Left cardiac atrium (tissue), 4 donors: ENCODE measurements around the gene PTPN4. TPM values are rescaled to one million over a fixed set of nuclear protein-coding genes. Genes with fewer than 3 reads are reported as not detected.

Experiments
- ATAC-seq, 2 donors: fragments of 200-7000 bp; cut with Tn5 transposase; one replicate each; pipeline ENCODE4 v1.9.1; 2020; ENCODE audit warnings: mild to moderate bottlenecking in 2 of 2, moderate library complexity in 2 of 2
- DNase-seq: peaks from one replicate; pipeline ENCODE4 v3.0.0-alpha.2; 2020
- intact Hi-C, 2 donors: fragments of 100-400 bp; cut with DNase I; formaldehyde crosslinking; loops; one replicate each; pipeline versions ENCODE4 v1.14.1 to v1.15.1; 2022 to 2023
- total RNA-seq, 2 donors: library from RNA; stranded (reverse); fragmentation: NEBNext Ultra II Directional; extraction: Animal tissue kit (Norgen Biotek cat#: 25700); gene quantifications; one replicate each; pipeline ENCODE4 v1.2.1, GENCODE V29; 2021
- donor health status: DM: no; HTN: yes; CAD: no.
- donor health status: DM: no; HTN: yes; CAD: no; lungs with severe emphysema.
- donor health status: DM: yes; HTN: yes; CAD: no.
- donor health status: Dilated cardiomyopathy.

PTPN4 gene
- total RNA-seq, 2 donors from 2014 or later = 33.0 TPM

- peak in 1 of 2 donors; percentile 46 for ATAC-seq
- no peak for DNase-seq
- intact Hi-C loops = loop anchor here in 1 of 2 donors (5.0 to 10.0 kb wide), 2 partner anchors 126 to 347 kb away; no protein-coding TSS in a partner anchor
These were observed 68.3 kb downstream of the PTPN4 start for GRCh38 chr2:119827866-119828507.

GRCh38 chr2:119836455-119837142, 76.9 kb downstream of the PTPN4 start:
- DNase-seq (no peak), ATAC-seq (no peak)
- intact Hi-C loops = no loop called here

GRCh38 chr2:119837350-119837749, 77.6 kb downstream of the PTPN4 start:
- no peak for ATAC-seq
- intact Hi-C loops = no loop called here
- DNase-seq = no peak

- no peak for DNase-seq
- intact Hi-C loops = no loop called here
- ATAC-seq = no peak
These were observed 78.0 kb downstream of the PTPN4 start for GRCh38 chr2:119837759-119838158.

GRCh38 chr2:119838179-119838578, 78.5 kb downstream of the PTPN4 start:
- DNase-seq (no peak), ATAC-seq (no peak)
- intact Hi-C loops = no loop called here

- no peak for DNase-seq
- intact Hi-C loops = no loop called here
- no peak for ATAC-seq
These were observed 81.8 kb downstream of the PTPN4 start for GRCh38 chr2:119841550-119841949.

GRCh38 chr2:119846021-119846420, 86.3 kb downstream of the PTPN4 start:
- DNase-seq (no peak), ATAC-seq (no peak)
- intact Hi-C loops = no loop called here

- intact Hi-C loops = no loop called here
- ATAC-seq (peak in 1 of 2 donors; percentile 44), DNase-seq (no peak)
These were observed 90.3 kb downstream of the PTPN4 start for GRCh38 chr2:119849838-119850565.

GRCh38 chr2:119852214-119852613, 92.5 kb downstream of the PTPN4 start:
- ATAC-seq = no peak

GRCh38 chr2:119853777-119854399, 94.2 kb downstream of the PTPN4 start:
- DNase-seq = no peak
- intact Hi-C loops = no loop called here
- no peak for ATAC-seq

More at GRCh38 chr2:119852214-119852613, 92.5 kb downstream of the PTPN4 start:
- DNase-seq = no peak
- intact Hi-C loops = no loop called here

- no peak for ATAC-seq
- no peak for DNase-seq
- intact Hi-C loops = no loop called here
These were observed 96.8 kb downstream of the PTPN4 start for GRCh38 chr2:119856469-119856901.

- ATAC-seq (no peak), DNase-seq (no peak)
- intact Hi-C loops = no loop called here
These were observed 98.0 kb downstream of the PTPN4 start for GRCh38 chr2:119857742-119858141.

- DNase-seq = no peak
- intact Hi-C loops = no loop called here
- no peak for ATAC-seq
These were observed 99.8 kb downstream of the PTPN4 start for GRCh38 chr2:119859528-119859927.

- intact Hi-C loops = no loop called here
- ATAC-seq = peak in 1 of 2 donors; percentile 38
- DNase-seq = no peak
These were observed 101.2 kb downstream of the PTPN4 start for GRCh38 chr2:119860924-119861323.

- no peak for DNase-seq
- no peak for ATAC-seq
- intact Hi-C loops = no loop called here
These were observed 102.6 kb downstream of the PTPN4 start for GRCh38 chr2:119862127-119862889.

GRCh38 chr2:119864318-119864717, 104.6 kb downstream of the PTPN4 start:
- intact Hi-C loops = no loop called here
- DNase-seq (no peak), ATAC-seq (peak in 1 of 2 donors; percentile 36)

GRCh38 chr2:119871725-119872124, 112.0 kb downstream of the PTPN4 start:
- intact Hi-C loops = no loop called here
- ATAC-seq = no peak
- no peak for DNase-seq

- intact Hi-C loops = no loop called here
- ATAC-seq (no peak), DNase-seq (no peak)
These were observed 113.9 kb downstream of the PTPN4 start for GRCh38 chr2:119873350-119874315.
